ENCODE results near the gene AMZ1. TPM values are rescaled to one million over a fixed set of nuclear protein-coding genes. Genes with fewer than 3 reads are reported as not detected.

Gene AMZ1
- total and polyA plus RNA-seq, 10 of the 15 experiments (the other 5 are each of a cell fraction or from before 2014, with no cell fraction given) = 0.02 to 2.0 (median 0.69) TPM

DNA sequence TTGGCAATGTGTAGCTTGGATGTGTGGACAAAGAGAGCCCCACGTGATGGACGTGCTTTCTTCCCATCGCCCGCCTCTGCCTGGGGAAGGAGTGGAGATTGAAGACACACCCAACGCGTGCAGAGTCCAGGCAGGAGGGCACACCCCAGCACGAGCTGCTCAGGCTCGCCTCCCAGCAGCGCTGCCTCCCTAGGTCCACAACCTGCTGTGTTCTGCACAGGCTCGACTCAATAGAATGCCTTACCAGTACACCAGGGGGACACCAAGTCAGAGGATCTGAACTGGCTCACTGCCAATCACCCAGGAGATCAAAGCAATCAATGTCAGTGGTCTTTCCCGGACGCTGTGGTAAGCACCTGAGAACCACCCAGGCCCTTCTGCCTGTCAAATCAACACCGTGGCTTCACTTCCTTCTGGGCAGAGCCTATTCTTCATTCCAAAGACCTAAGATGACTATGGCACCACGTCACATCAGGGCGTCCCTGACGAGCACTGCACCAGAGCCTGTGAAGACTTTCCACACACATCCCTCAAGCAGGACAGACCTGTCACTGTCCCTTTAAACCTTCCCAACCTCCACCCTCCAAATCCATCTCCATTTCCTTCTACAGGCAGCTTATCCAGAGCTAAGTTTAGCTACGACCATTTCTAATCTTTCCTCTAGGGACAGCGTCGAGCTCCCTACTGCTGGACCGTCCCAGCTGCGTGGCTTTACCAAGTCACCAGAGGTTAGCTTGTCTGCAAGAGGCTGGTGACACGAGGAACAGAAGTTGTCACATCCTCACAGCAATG lies 72.3 kb downstream of the AMZ1 start (continued):
- TF ChIP-seq, protein P1, sequence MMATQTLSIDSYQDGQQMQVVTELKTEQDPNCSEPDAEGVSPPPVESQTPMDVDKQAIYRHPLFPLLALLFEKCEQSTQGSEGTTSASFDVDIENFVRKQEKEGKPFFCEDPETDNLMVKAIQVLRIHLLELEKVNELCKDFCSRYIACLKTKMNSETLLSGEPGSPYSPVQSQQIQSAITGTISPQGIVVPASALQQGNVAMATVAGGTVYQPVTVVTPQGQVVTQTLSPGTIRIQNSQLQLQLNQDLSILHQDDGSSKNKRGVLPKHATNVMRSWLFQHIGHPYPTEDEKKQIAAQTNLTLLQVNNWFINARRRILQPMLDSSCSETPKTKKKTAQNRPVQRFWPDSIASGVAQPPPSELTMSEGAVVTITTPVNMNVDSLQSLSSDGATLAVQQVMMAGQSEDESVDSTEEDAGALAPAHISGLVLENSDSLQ (IDR thresholded peaks at IDR 0.05) = peak; percentile 77
- TF ChIP-seq KLF5 (IDR thresholded peaks at IDR 0.05; ENCODE audit: partially characterized antibody) (no peak), HDAC6 (IDR thresholded peaks at IDR 0.05; ENCODE audit: unreplicated experiment) (no peak), POU2F2 (IDR thresholded peaks at IDR 0.05; ENCODE audit: borderline replicate concordance, low read depth, low read length) (no peak), CEBPB (IDR thresholded peaks at IDR 0.05; ENCODE audit: borderline replicate concordance in 1 of 2, low read depth in 2 of 2, low read length in 2 of 2) (no peak), MEF2A (IDR thresholded peaks at IDR 0.05; ENCODE audit: insufficient read depth, low read depth, low read length) (no peak), NRF1 (conservative IDR thresholded peaks at IDR 0.05; ENCODE audit: low read depth, low read length) (no peak), CHD2 (IDR thresholded peaks at IDR 0.05; ENCODE audit: borderline replicate concordance, low read depth, low read length) (no peak), RAD21 (IDR thresholded peaks at IDR 0.05; ENCODE audit: insufficient read depth, low read depth, low read length) (peak; percentile 41; the same call in 1 of the 2 replicates), HDAC2 (IDR thresholded peaks at IDR 0.05) (no peak), SMAD5 (IDR thresholded peaks at IDR 0.05; ENCODE audit: low read depth) (no peak), CHD1 (IDR thresholded peaks at IDR 0.05; ENCODE audit: low read depth, low read length) (no peak), EED (IDR thresholded peaks at IDR 0.05; ENCODE audit: low read depth) (peak; percentile 25; the same call in 1 of the 2 replicates), KDM1A (IDR thresholded peaks at IDR 0.05; ENCODE audit: borderline replicate concordance) (no peak), YY1 (IDR thresholded peaks at IDR 0.05; ENCODE audit: low read depth, low read length) (no peak), NFIC (IDR thresholded peaks at IDR 0.05; ENCODE audit: low read depth, low read length) (no peak)
- TF ChIP-seq, protein P2, sequence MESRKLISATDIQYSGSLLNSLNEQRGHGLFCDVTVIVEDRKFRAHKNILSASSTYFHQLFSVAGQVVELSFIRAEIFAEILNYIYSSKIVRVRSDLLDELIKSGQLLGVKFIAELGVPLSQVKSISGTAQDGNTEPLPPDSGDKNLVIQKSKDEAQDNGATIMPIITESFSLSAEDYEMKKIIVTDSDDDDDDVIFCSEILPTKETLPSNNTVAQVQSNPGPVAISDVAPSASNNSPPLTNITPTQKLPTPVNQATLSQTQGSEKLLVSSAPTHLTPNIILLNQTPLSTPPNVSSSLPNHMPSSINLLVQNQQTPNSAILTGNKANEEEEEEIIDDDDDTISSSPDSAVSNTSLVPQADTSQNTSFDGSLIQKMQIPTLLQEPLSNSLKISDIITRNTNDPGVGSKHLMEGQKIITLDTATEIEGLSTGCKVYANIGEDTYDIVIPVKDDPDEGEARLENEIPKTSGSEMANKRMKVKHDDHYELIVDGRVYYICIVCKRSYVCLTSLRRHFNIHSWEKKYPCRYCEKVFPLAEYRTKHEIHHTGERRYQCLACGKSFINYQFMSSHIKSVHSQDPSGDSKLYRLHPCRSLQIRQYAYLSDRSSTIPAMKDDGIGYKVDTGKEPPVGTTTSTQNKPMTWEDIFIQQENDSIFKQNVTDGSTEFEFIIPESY (IDR thresholded peaks at IDR 0.05) = no peak
- TF ChIP-seq, protein P3, sequence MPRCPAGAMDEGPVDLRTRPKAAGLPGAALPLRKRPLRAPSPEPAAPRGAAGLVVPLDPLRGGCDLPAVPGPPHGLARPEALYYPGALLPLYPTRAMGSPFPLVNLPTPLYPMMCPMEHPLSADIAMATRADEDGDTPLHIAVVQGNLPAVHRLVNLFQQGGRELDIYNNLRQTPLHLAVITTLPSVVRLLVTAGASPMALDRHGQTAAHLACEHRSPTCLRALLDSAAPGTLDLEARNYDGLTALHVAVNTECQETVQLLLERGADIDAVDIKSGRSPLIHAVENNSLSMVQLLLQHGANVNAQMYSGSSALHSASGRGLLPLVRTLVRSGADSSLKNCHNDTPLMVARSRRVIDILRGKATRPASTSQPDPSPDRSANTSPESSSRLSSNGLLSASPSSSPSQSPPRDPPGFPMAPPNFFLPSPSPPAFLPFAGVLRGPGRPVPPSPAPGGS (IDR thresholded peaks at IDR 0.05; ENCODE audit: borderline replicate concordance, insufficient read depth, low read depth, low read length, poor library complexity, severe bottlenecking) = no peak
- TF ChIP-seq, protein P4, sequence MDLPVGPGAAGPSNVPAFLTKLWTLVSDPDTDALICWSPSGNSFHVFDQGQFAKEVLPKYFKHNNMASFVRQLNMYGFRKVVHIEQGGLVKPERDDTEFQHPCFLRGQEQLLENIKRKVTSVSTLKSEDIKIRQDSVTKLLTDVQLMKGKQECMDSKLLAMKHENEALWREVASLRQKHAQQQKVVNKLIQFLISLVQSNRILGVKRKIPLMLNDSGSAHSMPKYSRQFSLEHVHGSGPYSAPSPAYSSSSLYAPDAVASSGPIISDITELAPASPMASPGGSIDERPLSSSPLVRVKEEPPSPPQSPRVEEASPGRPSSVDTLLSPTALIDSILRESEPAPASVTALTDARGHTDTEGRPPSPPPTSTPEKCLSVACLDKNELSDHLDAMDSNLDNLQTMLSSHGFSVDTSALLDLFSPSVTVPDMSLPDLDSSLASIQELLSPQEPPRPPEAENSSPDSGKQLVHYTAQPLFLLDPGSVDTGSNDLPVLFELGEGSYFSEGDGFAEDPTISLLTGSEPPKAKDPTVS (IDR thresholded peaks at IDR 0.05; ENCODE audit: low read depth, low read length) = no peak
- TF ChIP-seq, protein P5, sequence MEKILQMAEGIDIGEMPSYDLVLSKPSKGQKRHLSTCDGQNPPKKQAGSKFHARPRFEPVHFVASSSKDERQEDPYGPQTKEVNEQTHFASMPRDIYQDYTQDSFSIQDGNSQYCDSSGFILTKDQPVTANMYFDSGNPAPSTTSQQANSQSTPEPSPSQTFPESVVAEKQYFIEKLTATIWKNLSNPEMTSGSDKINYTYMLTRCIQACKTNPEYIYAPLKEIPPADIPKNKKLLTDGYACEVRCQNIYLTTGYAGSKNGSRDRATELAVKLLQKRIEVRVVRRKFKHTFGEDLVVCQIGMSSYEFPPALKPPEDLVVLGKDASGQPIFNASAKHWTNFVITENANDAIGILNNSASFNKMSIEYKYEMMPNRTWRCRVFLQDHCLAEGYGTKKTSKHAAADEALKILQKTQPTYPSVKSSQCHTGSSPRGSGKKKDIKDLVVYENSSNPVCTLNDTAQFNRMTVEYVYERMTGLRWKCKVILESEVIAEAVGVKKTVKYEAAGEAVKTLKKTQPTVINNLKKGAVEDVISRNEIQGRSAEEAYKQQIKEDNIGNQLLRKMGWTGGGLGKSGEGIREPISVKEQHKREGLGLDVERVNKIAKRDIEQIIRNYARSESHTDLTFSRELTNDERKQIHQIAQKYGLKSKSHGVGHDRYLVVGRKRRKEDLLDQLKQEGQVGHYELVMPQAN (conservative IDR thresholded peaks at IDR 0.05) = no peak

Data from GM12878 (cell line).